ENCODE measurements around the gene ARHGEF18. TPM values are rescaled to one million over a fixed set of nuclear protein-coding genes. Genes with fewer than 3 reads are reported as not detected.
A peak's percentile ranks its signal among the peaks of the same experiment; 100 is the strongest.

Gene ARHGEF18
- total RNA-seq, 1 experiment from 2014 or later = 9.4 TPM

- Histone ChIP-seq H3K36me3 (ENCODE audit: insufficient read depth, low read length) (no peaks in the 10 kb centered on the region), H3K9ac (ENCODE audit: low read length) (peak overlapping the region; percentile 87), H4K20me1 (ENCODE audit: insufficient read depth, low read depth, low read length) (0 out of 2 replicates have a peak, but pooled peaks cover 5% of the 10 kb centered on the region), H3K27me3 (ENCODE audit: low read length) (no peaks in the 10 kb centered on the region), H2AFZ (ENCODE audit: low read length) (peak overlapping the region; percentile 75; the same call in 1 of the 2 replicates), H3K4me3 (ENCODE audit: low read length) (peak overlapping the region; percentile 88), H3K4me2 (ENCODE audit: low read depth, low read length, poor library complexity, severe bottlenecking) (peak overlapping the region; percentile 94), H3K27ac (ENCODE audit: low read length) (no peak overlapping the region), H3K9me2 (replicated peaks; ENCODE audit: insufficient read depth, low read length) (no peaks in the 10 kb centered on the region), H3K9me3 (ENCODE audit: low read length) (no peaks in the 10 kb centered on the region), H3K79me2 (ENCODE audit: low read length) (peaks cover 39% of the 10 kb centered on the region), H3K4me1 (ENCODE audit: low read length) (peaks cover 31% of the 10 kb centered on the region)
- DNase-seq = no peak
These were observed 45.4 kb downstream of the ARHGEF18 start for GRCh38 chr19:7393939-7394730.

GRCh38 chr19:7394731-7395359 is 46.1 kb downstream of the ARHGEF18 start:
- H2AFZ ChIP-seq (ENCODE audit: low read length) = peak overlapping the region; percentile 75; the same call in 1 of the 2 replicates
- peak overlapping the region; percentile 94 for H3K4me2 ChIP-seq (ENCODE audit: low read depth, low read length, poor library complexity, severe bottlenecking)
- H3K9ac ChIP-seq (ENCODE audit: low read length) = peak overlapping the region; percentile 87
- no peaks in the 10 kb centered on the region for H3K9me2 ChIP-seq (replicated peaks; ENCODE audit: insufficient read depth, low read length)
- H3K4me3 ChIP-seq (ENCODE audit: low read length) = peak overlapping the region; percentile 88
- H3K79me2 ChIP-seq (ENCODE audit: low read length) = peaks cover 46% of the 10 kb centered on the region
- no peaks in the 10 kb centered on the region for H3K27me3 ChIP-seq (ENCODE audit: low read length)
- H3K27ac ChIP-seq (ENCODE audit: low read length) = no peak overlapping the region
- peaks cover 38% of the 10 kb centered on the region for H3K4me1 ChIP-seq (ENCODE audit: low read length)
- no peaks in the 10 kb centered on the region for H3K9me3 ChIP-seq (ENCODE audit: low read length)
- 0 out of 2 replicates have a peak, but pooled peaks cover 5% of the 10 kb centered on the region for H4K20me1 ChIP-seq (ENCODE audit: insufficient read depth, low read depth, low read length)
- DNase-seq = peak; percentile 95
- H3K36me3 ChIP-seq (ENCODE audit: insufficient read depth, low read length) = no peaks in the 10 kb centered on the region

GRCh38 chr19:7395360-7396066 is 46.8 kb downstream of the ARHGEF18 start:
- Histone ChIP-seq H3K4me3 (ENCODE audit: low read length) (peak overlapping the region; percentile 88), H3K27me3 (ENCODE audit: low read length) (no peaks in the 10 kb centered on the region), H3K4me2 (ENCODE audit: low read depth, low read length, poor library complexity, severe bottlenecking) (peak overlapping the region; percentile 94), H4K20me1 (ENCODE audit: insufficient read depth, low read depth, low read length) (0 out of 2 replicates have a peak, but pooled peaks cover 5% of the 10 kb centered on the region), H3K36me3 (ENCODE audit: insufficient read depth, low read length) (no peaks in the 10 kb centered on the region), H3K79me2 (ENCODE audit: low read length) (peaks cover 53% of the 10 kb centered on the region), H2AFZ (ENCODE audit: low read length) (no peak overlapping the region), H3K9me3 (ENCODE audit: low read length) (no peaks in the 10 kb centered on the region), H3K27ac (ENCODE audit: low read length) (no peak overlapping the region), H3K4me1 (ENCODE audit: low read length) (peaks cover 38% of the 10 kb centered on the region), H3K9ac (ENCODE audit: low read length) (peak overlapping the region; percentile 87), H3K9me2 (replicated peaks; ENCODE audit: insufficient read depth, low read length) (no peaks in the 10 kb centered on the region)
- DNase-seq = peak; percentile 59

- Histone ChIP-seq H3K4me3 (ENCODE audit: low read length) (no peak overlapping the region), H3K9me3 (ENCODE audit: low read length) (no peaks in the 10 kb centered on the region), H3K9me2 (replicated peaks; ENCODE audit: insufficient read depth, low read length) (no peaks in the 10 kb centered on the region), H4K20me1 (ENCODE audit: insufficient read depth, low read depth, low read length) (0 out of 2 replicates have a peak, but pooled peaks cover 5% of the 10 kb centered on the region), H3K9ac (ENCODE audit: low read length) (no peak overlapping the region), H2AFZ (ENCODE audit: low read length) (no peak overlapping the region), H3K79me2 (ENCODE audit: low read length) (peaks cover 75% of the 10 kb centered on the region), H3K27me3 (ENCODE audit: low read length) (no peaks in the 10 kb centered on the region), H3K27ac (ENCODE audit: low read length) (no peak overlapping the region), H3K36me3 (ENCODE audit: insufficient read depth, low read length) (no peaks in the 10 kb centered on the region; the same call in none of the 2 replicates), H3K4me1 (ENCODE audit: low read length) (peaks cover 38% of the 10 kb centered on the region), H3K4me2 (ENCODE audit: low read depth, low read length, poor library complexity, severe bottlenecking) (no peak overlapping the region)
- DNase-seq = no peak
These were observed 49.0 kb downstream of the ARHGEF18 start for GRCh38 chr19:7397687-7398086.

Other genes with a start within 250 kb of the ARHGEF18 start
- gene INSR, start 54.5 kb upstream of the ARHGEF18 start, total RNA-seq (2014; rRNA removed; shearing (Covaris generic); ENCODE audit: low replicate concordance) = 0.04 TPM in 1 of 2 replicates, not detected in the other
- 1.0 and 1.8 TPM in 2 replicates for gene PEX11G, start 140.1 kb downstream of the ARHGEF18 start, total RNA-seq (2014; rRNA removed; shearing (Covaris generic); ENCODE audit: low replicate concordance)
- not detected in 2 replicates for gene ZNF358, start 167.2 kb downstream of the ARHGEF18 start, total RNA-seq (2014; rRNA removed; shearing (Covaris generic); ENCODE audit: low replicate concordance)
- 1.9 and 3.9 TPM in 2 replicates for gene MCOLN1, start 173.7 kb downstream of the ARHGEF18 start, total RNA-seq (2014; rRNA removed; shearing (Covaris generic); ENCODE audit: low replicate concordance)
- 65.8 and 121 TPM in 2 replicates for gene PNPLA6, start 186.8 kb downstream of the ARHGEF18 start, total RNA-seq (2014; rRNA removed; shearing (Covaris generic); ENCODE audit: low replicate concordance)
- 0.36 TPM in 1 of 2 replicates, not detected in the other for gene CAMSAP3, start 246.9 kb downstream of the ARHGEF18 start, total RNA-seq (2014; rRNA removed; shearing (Covaris generic); ENCODE audit: low replicate concordance)

All from Karpas-422 (cell line).